Measurements from ENCODE around the gene ZNF786. TPM values are rescaled to one million over a fixed set of nuclear protein-coding genes. Genes with fewer than 3 reads are reported as not detected.
"Not testable (repeated sequence)": the region's sequence is repeated elsewhere in the genome, so short reads cannot be mapped to it uniquely, and the experiment has no call there.

Gene ZNF786
- total RNA-seq, 1 donor from 2014 or later = 8.3 TPM

DNA sequence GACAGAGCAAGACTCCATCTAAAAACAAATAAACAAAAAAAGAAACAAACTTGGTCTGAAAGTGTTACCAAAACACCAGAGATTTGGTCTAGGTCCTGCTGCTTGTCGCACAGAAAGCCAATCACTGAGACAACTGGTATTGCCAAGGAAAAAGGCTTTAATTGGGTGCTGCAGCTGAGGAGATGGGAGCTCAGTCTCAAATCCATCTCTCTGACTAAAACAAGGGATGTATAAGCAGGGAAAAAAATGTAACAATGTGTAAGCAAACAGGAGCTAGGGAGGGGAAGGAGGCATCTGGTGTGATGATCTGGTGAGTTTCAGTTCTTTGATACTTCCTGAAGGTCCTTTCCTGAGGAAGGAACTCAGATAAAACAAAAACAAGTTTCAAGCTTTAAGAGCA, 53.8 kb downstream of the ZNF786 start:
- H3K9me3 ChIP-seq = no peaks in the 10 kb centered on the region
- intact Hi-C loops (cut with DNase I) = no loop called here
- DNase-seq (ENCODE audit: extremely low spot score in 2 of 2) = no peak
- H3K4me3 ChIP-seq = no peak overlapping the region
- no peak overlapping the region for H3K27ac ChIP-seq
- H3K36me3 ChIP-seq = no peaks in the 10 kb centered on the region
- no peaks in the 10 kb centered on the region for H3K4me1 ChIP-seq
- no peak for TF ChIP-seq POLR2A (IDR thresholded peaks at IDR 0.05)
- no peak for TF ChIP-seq CTCF (IDR thresholded peaks at IDR 0.05)
- TF ChIP-seq POLR2AphosphoS5 (IDR thresholded peaks at IDR 0.05; ENCODE audit: insufficient read depth in 1 of 2, low read depth in 1 of 2) = no peak
- H3K27me3 ChIP-seq = no peaks in the 10 kb centered on the region

DNA sequence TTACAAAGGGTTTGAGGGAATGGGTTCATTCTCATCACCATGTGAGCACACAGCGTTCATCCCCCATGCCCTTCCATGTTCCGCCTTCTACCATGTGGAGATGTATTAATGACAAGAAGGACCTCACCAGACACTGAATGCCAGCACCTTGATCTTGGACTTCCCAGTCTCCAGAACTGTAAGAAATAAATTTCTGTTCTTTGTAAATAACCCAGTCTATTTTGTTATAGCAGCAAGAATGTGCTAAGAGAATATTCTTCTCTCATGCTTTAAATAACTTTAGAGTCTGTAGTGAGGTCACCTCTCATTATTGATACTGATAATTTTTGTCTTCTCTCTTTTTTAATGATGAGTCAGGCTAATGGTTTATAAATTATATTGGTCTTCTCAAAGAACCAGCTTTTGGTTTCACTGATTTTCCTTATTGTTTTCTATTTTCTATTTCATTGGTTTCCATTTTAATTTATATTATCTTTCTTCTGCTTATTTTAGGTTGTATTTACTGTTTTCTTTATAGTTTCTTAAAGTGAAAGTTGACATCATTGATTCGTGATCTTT, 59.1 kb downstream of the ZNF786 start:
- Histone ChIP-seq H3K36me3 (no peaks in the 10 kb centered on the region), H3K27ac (no peak overlapping the region), H3K27me3 (no peaks in the 10 kb centered on the region), H3K9me3 (no peaks in the 10 kb centered on the region), H3K4me1 (peaks cover 23% of the 10 kb centered on the region), H3K4me3 (no peak overlapping the region)
- TF ChIP-seq POLR2A (IDR thresholded peaks at IDR 0.05) (no peak), CTCF (IDR thresholded peaks at IDR 0.05) (no peak), POLR2AphosphoS5 (IDR thresholded peaks at IDR 0.05; ENCODE audit: insufficient read depth in 1 of 2, low read depth in 1 of 2) (no peak)
- intact Hi-C loops (cut with DNase I) = no loop called here
- DNase-seq (ENCODE audit: extremely low spot score in 2 of 2) = no peak

- H3K4me3 ChIP-seq; H3K36me3 ChIP-seq; H3K9me3 ChIP-seq; DNase-seq (ENCODE audit: extremely low spot score in 2 of 2); H3K27me3 ChIP-seq; intact Hi-C loops (cut with DNase I); H3K27ac ChIP-seq: not testable (repeated sequence)
- peaks cover 32% of the 10 kb centered on the region for H3K4me1 ChIP-seq
These were observed 60.1 kb downstream of the ZNF786 start for GRCh38 chr7:149030439-149030838.

DNA sequence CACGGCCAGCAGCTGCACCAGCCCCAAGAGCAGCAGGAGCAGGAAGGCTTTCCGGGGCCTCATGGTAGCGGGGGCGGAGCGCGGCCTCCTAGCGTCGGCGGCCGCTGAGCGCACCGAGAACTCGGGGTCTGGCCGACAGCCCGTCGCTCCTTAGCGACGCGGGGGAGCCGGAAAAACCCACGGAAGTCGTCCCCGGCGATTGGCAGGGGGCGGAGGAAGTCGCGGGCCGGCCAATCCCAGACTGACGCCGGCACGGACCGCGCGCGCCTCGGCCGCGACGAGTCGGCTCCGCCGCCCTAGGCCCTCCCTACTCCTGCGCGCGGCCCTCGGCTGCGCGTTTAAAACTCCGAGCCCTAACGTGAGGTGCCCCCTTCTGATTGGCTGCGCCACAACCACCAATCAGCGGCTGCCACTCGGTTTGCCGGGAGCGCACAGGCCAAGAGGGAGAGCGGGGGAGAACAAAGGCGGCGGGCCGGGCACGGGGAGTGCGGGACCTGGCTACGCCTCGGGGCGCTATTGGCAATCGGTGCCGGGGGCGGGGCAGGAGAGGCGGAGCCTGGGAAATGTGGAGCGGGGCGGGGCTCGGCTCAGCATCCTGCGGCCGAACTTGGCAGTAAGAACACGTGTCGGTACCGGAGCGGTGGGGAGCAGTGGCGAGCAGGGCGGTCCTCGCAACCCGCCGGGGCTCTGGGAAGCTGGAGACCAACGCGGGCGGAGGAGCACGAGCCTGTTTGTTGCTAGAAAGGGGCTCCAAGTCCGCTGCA, 62.0 kb downstream of the ZNF786 start, which contains the start of gene PDIA4:
Gene PDIA4, minus strand, starts transcription at position 160 of the 764 bp plus-strand sequence. Its CDS starts 97 bp downstream, at position 63.
- peak; percentile 99 for DNase-seq (ENCODE audit: extremely low spot score in 2 of 2)
- Histone ChIP-seq H3K27me3 (no peaks in the 10 kb centered on the region), H3K4me1 (peaks cover 32% of the 10 kb centered on the region), H3K9me3 (no peaks in the 10 kb centered on the region), H3K4me3 (peak within 1 kb of the TSS; percentile 79 to 88), H3K36me3 (no peaks in the 10 kb centered on the region), H3K27ac (peak within 1 kb of the TSS; percentile 74)
- intact Hi-C loops (cut with DNase I) = loop anchor here (2.0 kb wide), 1 partner anchor 38 kb away; no protein-coding TSS in a partner anchor
- peak in 1 of 3 experiments; percentile 20 for TF ChIP-seq CTCF (IDR thresholded peaks at IDR 0.05)
- peak; percentile 92 to 93 for TF ChIP-seq POLR2AphosphoS5 (IDR thresholded peaks at IDR 0.05; ENCODE audit: insufficient read depth in 1 of 2, low read depth in 1 of 2)
- TF ChIP-seq POLR2A (IDR thresholded peaks at IDR 0.05) = peak in 1 of 2 donors; percentile 48

GRCh38 chr7:149027611-149028345, 62.7 kb downstream of the ZNF786 start:
- DNase-seq (ENCODE audit: extremely low spot score in 2 of 2) = no peak
- peak overlapping the region; percentile 74 for H3K27ac ChIP-seq
- intact Hi-C loops (cut with DNase I) = loop anchor here (2.0 kb wide), 1 partner anchor 39 kb away; no protein-coding TSS in a partner anchor
- no peaks in the 10 kb centered on the region for H3K9me3 ChIP-seq
- H3K36me3 ChIP-seq = no peaks in the 10 kb centered on the region
- H3K4me3 ChIP-seq = peak overlapping the region; percentile 79 to 88
- peaks cover 32% of the 10 kb centered on the region for H3K4me1 ChIP-seq
- no peaks in the 10 kb centered on the region for H3K27me3 ChIP-seq
- TF ChIP-seq POLR2AphosphoS5 (IDR thresholded peaks at IDR 0.05; ENCODE audit: insufficient read depth in 1 of 2, low read depth in 1 of 2) (no peak), CTCF (IDR thresholded peaks at IDR 0.05) (no peak), POLR2A (IDR thresholded peaks at IDR 0.05) (no peak)

All from vagina (tissue), 2 donors.